K562 (cell line): Measurements from ENCODE around the gene ZBTB46. TPM values are rescaled to one million over a fixed set of nuclear protein-coding genes. Genes with fewer than 3 reads are reported as not detected.

Experiments used
- BRD4 ChIP-seq: fragments of 200-600 bp; sonication (generic); IDR thresholded peaks from 2 replicates; pipeline ENCODE4 v1.6.1; 2017; ENCODE audit warnings: inconsistent platforms
- CBFA2T3 ChIP-seq: fragments of 450-650 bp; IDR thresholded peaks from 2 replicates; pipeline ENCODE4 v1.6.1; 2017
- DMBX1 ChIP-seq: fragments of 250-450 bp; sonication (Bioruptor Pico); IDR thresholded peaks from 2 replicates; pipeline ENCODE4 v1.8.0; 2022; ENCODE audit warnings: inconsistent platforms, mild to moderate bottlenecking, moderate library complexity, borderline replicate concordance
- EWSR1 ChIP-seq: fragments of 450-650 bp; IDR thresholded peaks from 2 replicates; pipeline ENCODE4 v1.6.1; 2018; ENCODE audit warnings: borderline replicate concordance, mild to moderate bottlenecking, low read depth, moderate library complexity; ENCODE audit not compliant: partially characterized antibody
- FIP1L1 ChIP-seq: fragments of 200-400 bp; formaldehyde crosslinking; IDR thresholded peaks from 2 replicates; pipeline ENCODE4 v1.6.1; 2018; ENCODE audit warnings: mild to moderate bottlenecking, low read depth, low read length; ENCODE audit not compliant: poor library complexity, severe bottlenecking
- GABPB2 ChIP-seq: fragments of 250-450 bp; sonication (Bioruptor Pico); conservative IDR thresholded peaks from 2 replicates; pipeline ENCODE4 v1.5.1; 2021; ENCODE audit warnings: mild to moderate bottlenecking
- HEY1 ChIP-seq: fragments of 250-450 bp; sonication (Bioruptor Pico); IDR thresholded peaks from 2 replicates; pipeline ENCODE4 v1.5.0; 2020; ENCODE audit warnings: mild to moderate bottlenecking, moderate library complexity, borderline replicate concordance
- HNRNPL ChIP-seq: fragments of 200-400 bp; formaldehyde crosslinking; IDR thresholded peaks from 2 replicates; pipeline ENCODE4 v1.6.1; 2017; ENCODE audit warnings: low read depth, mild to moderate bottlenecking, low read length
- HNRNPLL ChIP-seq: fragments of 200-400 bp; formaldehyde crosslinking; IDR thresholded peaks from 2 replicates; pipeline ENCODE4 v1.6.1; 2017; ENCODE audit warnings: low read length, low read depth, mild to moderate bottlenecking; ENCODE audit not compliant: poor library complexity, severe bottlenecking
- PHB2 ChIP-seq: fragments of 450-650 bp; IDR thresholded peaks from 2 replicates; pipeline ENCODE4 v1.6.1; 2017; ENCODE audit warnings: low read depth
- RFX5 ChIP-seq: IDR thresholded peaks from 2 replicates; pipeline ENCODE4 v1.6.1; 2011; ENCODE audit warnings: low read depth, mild to moderate bottlenecking, improper control_type of control experiment, low read length
- SMAD4 ChIP-seq: fragments of 250-450 bp; sonication (Bioruptor Pico); conservative IDR thresholded peaks from 2 replicates; pipeline ENCODE4 v1.8.0; 2021; ENCODE audit warnings: inconsistent platforms, mild to moderate bottlenecking, moderate library complexity
- TAL1 ChIP-seq: fragments of 450-650 bp; IDR thresholded peaks from 2 replicates; pipeline ENCODE4 v1.6.1; 2016; ENCODE audit warnings: mild to moderate bottlenecking
- TOE1 ChIP-seq, 2 experiments: fragments of 450-650 bp in 1 of 2; sonication (generic) in 1 of 2; formaldehyde crosslinking in 1 of 2; IDR thresholded peaks; 2 replicates each; pipeline versions ENCODE4 v1.7.1 to v1.8.0; 2016 to 2022; ENCODE audit warnings: borderline replicate concordance in 2 of 2, mild to moderate bottlenecking in 2 of 2, antibody characterized with exemption in 1 of 2, inconsistent platforms in 1 of 2, low read depth in 1 of 2, missing genetic modification reagents in 1 of 2, moderate library complexity in 1 of 2
- TRIM28 ChIP-seq: fragments of 450-650 bp; IDR thresholded peaks from 2 replicates; pipeline ENCODE4 v1.6.1; 2017
- ZBTB9 ChIP-seq: fragments of 450-650 bp; formaldehyde crosslinking; IDR thresholded peaks from 2 replicates; pipeline ENCODE4 v1.4.0; 2020; ENCODE audit warnings: mild to moderate bottlenecking, moderate library complexity
- ZNF134 ChIP-seq: fragments of 250-450 bp; sonication (Bioruptor Pico); conservative IDR thresholded peaks from 2 replicates; pipeline ENCODE4 v1.4.0; 2020
- ZNF197 ChIP-seq: fragments of 200-800 bp; sonication (Bioruptor generic); IDR thresholded peaks from 2 replicates; pipeline ENCODE4 v1.6.1; 2016; ENCODE audit warnings: low read depth, missing genetic modification characterization, missing compliant biosample characterization
- ZNF24 ChIP-seq: fragments of 450-650 bp; IDR thresholded peaks from 2 replicates; pipeline ENCODE4 v1.6.1; 2016
- ZNF431 ChIP-seq: sonication (generic); formaldehyde crosslinking; IDR thresholded peaks from 2 replicates; pipeline ENCODE4 v1.8.0; 2022; ENCODE audit warnings: mild to moderate bottlenecking, missing genetic modification reagents
- ZNF507 ChIP-seq: conservative IDR thresholded peaks from 2 replicates; pipeline ENCODE4 v1.6.1; 2017; ENCODE audit warnings: missing genetic modification characterization, missing compliant biosample characterization
- ZNF589 ChIP-seq: fragments of 200-800 bp; sonication (Bioruptor generic); IDR thresholded peaks from 2 replicates; pipeline ENCODE4 v1.6.1; 2016; ENCODE audit warnings: low read depth, missing genetic modification characterization, missing compliant biosample characterization
- polyA plus RNA-seq, 8 experiments: library from polyadenylated mRNA; depleted of rRNA in 4 of 8; stranded (reverse) in 5 of 8; unstranded in 3 of 8; fragments of >200 nt; fragmentation: Nextera tagmentation in 2 of 8; fragmentation: Illumina TruSeq in 1 of 8; extraction: Ambion mirVana in 2 of 8; extraction: Trizol in 1 of 8; gene quantifications; 2 replicates each; pipeline versions ENCODE4 v1.2.1 to v1.2.3, GENCODE V29; 2011 to 2014; ENCODE audit warnings: inconsistent platforms in 1 of 8, missing spikeins in 1 of 8
- total RNA-seq, 7 experiments: library from RNA; depleted of rRNA in 6 of 7; stranded (reverse); fragments of >200 nt in 6 of 7; fragmentation: Illumina TruSeq in 2 of 7; extraction: Trizol in 2 of 7; gene quantifications; 2 replicates each; pipeline versions ENCODE4 v1.2.1 to v1.2.3, GENCODE V29; 2011 to 2021; ENCODE audit warnings: low replicate concordance in 1 of 7
- TF ChIP-seq, protein P1 (sequence below), 2 experiments: fragments of 450-650 bp in 1 of 2; IDR thresholded peaks; 2 replicates each; pipeline ENCODE4 v1.6.1; 2011 to 2017; ENCODE audit warnings: low read depth in 2 of 2, antibody characterized with exemption in 1 of 2, borderline replicate concordance in 1 of 2, low read length in 1 of 2, mild to moderate bottlenecking in 1 of 2, mixed read lengths in 1 of 2; ENCODE audit not compliant: control insufficient read depth in 1 of 2

ZBTB46 gene
- total and polyA plus RNA-seq, 9 of the 15 experiments (the other 6 are each of a cell fraction or from before 2014, with no cell fraction given) = 0.29 to 4.1 (median 1.1) TPM

DNA sequence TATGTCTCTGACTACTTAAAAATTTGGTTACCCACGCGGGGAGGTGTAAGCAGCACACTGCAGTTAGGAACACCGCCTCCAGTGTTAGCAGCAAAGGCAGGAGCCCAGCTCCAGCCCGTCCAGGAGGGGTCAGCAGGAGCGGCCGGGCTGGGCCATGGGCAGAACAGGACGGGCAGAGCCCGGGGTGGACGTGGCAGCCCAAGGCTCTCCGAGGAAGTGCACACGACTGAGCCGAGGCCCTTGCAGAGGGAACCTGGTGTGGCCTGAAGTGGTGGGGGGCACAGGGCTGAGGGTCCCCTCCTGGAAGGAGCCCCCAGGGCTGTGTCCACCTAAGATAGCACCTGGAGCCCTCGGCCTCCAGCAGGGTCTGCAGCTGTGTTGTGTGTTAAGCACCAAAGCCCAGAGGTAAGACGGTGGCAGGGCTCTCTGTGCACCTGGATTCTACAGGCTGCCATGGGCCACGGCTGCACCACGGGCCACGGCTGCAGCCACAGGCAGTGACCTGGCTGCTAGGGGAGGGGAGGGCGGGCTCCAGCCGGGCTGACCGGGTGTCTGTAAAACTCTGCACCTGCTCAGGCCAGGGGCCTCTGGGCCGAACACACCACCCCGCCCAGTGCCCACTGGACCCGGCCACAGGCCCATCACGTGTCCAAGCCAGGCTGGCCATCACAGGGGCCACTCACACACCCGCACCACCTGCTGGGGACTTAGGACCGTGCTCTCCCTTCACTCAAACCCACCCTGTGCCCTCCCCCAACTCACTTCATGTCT is 84.9 kb downstream of the ZBTB46 start (continued):
- no peak for TF ChIP-seq SMAD4 (CRISPR knock-in tag)
- no peak for TF ChIP-seq ZNF197 (CRISPR knock-in tag)
- no peak for TF ChIP-seq TOE1 (IDR thresholded peaks at IDR 0.05; ENCODE audit: borderline replicate concordance)
- TF ChIP-seq TOE1 (CRISPR knock-in tag; IDR thresholded peaks at IDR 0.05; ENCODE audit: borderline replicate concordance, low read depth) = no peak
- TF ChIP-seq, protein P1, sequence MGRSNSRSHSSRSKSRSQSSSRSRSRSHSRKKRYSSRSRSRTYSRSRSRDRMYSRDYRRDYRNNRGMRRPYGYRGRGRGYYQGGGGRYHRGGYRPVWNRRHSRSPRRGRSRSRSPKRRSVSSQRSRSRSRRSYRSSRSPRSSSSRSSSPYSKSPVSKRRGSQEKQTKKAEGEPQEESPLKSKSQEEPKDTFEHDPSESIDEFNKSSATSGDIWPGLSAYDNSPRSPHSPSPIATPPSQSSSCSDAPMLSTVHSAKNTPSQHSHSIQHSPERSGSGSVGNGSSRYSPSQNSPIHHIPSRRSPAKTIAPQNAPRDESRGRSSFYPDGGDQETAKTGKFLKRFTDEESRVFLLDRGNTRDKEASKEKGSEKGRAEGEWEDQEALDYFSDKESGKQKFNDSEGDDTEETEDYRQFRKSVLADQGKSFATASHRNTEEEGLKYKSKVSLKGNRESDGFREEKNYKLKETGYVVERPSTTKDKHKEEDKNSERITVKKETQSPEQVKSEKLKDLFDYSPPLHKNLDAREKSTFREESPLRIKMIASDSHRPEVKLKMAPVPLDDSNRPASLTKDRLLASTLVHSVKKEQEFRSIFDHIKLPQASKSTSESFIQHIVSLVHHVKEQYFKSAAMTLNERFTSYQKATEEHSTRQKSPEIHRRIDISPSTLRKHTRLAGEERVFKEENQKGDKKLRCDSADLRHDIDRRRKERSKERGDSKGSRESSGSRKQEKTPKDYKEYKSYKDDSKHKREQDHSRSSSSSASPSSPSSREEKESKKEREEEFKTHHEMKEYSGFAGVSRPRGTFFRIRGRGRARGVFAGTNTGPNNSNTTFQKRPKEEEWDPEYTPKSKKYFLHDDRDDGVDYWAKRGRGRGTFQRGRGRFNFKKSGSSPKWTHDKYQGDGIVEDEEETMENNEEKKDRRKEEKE (IDR thresholded peaks at IDR 0.05; ENCODE audit: borderline replicate concordance in 1 of 2, control insufficient read depth in 1 of 2, low read depth in 2 of 2, low read length in 1 of 2) = no peak
- TF ChIP-seq HEY1 = no peak
- no peak for TF ChIP-seq ZNF431 (CRISPR knock-in tag)
- no peak for TF ChIP-seq EWSR1
- TF ChIP-seq GABPB2 (CRISPR knock-in tag) = no peak
- no peak for TF ChIP-seq TRIM28
- no peak for TF ChIP-seq CBFA2T3
- no peak for TF ChIP-seq ZNF507 (tag)
- TF ChIP-seq RFX5 = no peak
- TF ChIP-seq ZBTB9 (CRISPR knock-in tag) = peak; percentile 95
- no peak for TF ChIP-seq PHB2
- no peak for TF ChIP-seq ZNF134
- TF ChIP-seq BRD4 = no peak
- no peak for TF ChIP-seq HNRNPL
- no peak for TF ChIP-seq ZNF589
- no peak for TF ChIP-seq ZNF24
- no peak for TF ChIP-seq HNRNPLL
- no peak for TF ChIP-seq DMBX1 (CRISPR knock-in tag)
- TF ChIP-seq TAL1 = no peak
- TF ChIP-seq FIP1L1 = peak; percentile 30
